Astrocyte (in vitro differentiated cells and primary cell): ENCODE data around the gene HOXD12. TPM values are rescaled to one million over a fixed set of nuclear protein-coding genes. Genes with fewer than 3 reads are reported as not detected.

ENCODE experiments used
- DNase-seq: peaks from one replicate; pipeline ENCODE4 v3.0.0-alpha.2; 2010; ENCODE audit warnings: low read depth
- FAIRE-seq: peaks from 2 replicates; lab custom pipeline; 2011; peaks lifted over from hg19 to GRCh38; lab: Jason Lieb, UNC
- H2AFZ ChIP-seq: 2 replicates; pipeline ENCODE4 v1.6.0; 2012; ENCODE audit warnings: low read depth, low read length, inconsistent platforms
- H3K27ac ChIP-seq: 2 replicates; pipeline ENCODE4 v1.5.1; 2011; ENCODE audit warnings: low read depth, low read length, inconsistent platforms
- H3K27me3 ChIP-seq: 2 replicates; pipeline ENCODE4 v1.6.0; 2011; ENCODE audit warnings: low read length, inconsistent platforms; ENCODE audit not compliant: insufficient read depth
- H3K36me3 ChIP-seq: 2 replicates; pipeline ENCODE4 v1.5.1; 2011; ENCODE audit warnings: low read length, inconsistent platforms; ENCODE audit not compliant: insufficient read depth
- H3K4me1 ChIP-seq: 2 replicates; pipeline ENCODE4 v1.5.1; 2011; ENCODE audit warnings: low read length, inconsistent platforms; ENCODE audit not compliant: insufficient read depth
- H3K4me2 ChIP-seq: 2 replicates; pipeline ENCODE4 v1.6.0; 2012; ENCODE audit warnings: low read length, inconsistent platforms
- H3K4me3 ChIP-seq: 2 replicates; pipeline ENCODE4 v1.5.1; 2011; ENCODE audit warnings: low read depth, mild to moderate bottlenecking, low read length, inconsistent platforms; ENCODE audit not compliant: insufficient read depth
- H3K79me2 ChIP-seq: 2 replicates; pipeline ENCODE4 v1.6.0; 2012; ENCODE audit warnings: mild to moderate bottlenecking, low read length, inconsistent platforms; ENCODE audit not compliant: insufficient read depth
- H3K9ac ChIP-seq: 2 replicates; pipeline ENCODE4 v1.6.0; 2012; ENCODE audit warnings: mild to moderate bottlenecking, low read length, inconsistent platforms
- H3K9me3 ChIP-seq: 2 replicates; pipeline ENCODE4 v1.5.1; 2012; ENCODE audit warnings: low read depth, mild to moderate bottlenecking, low read length, inconsistent platforms; ENCODE audit not compliant: insufficient read depth
- H4K20me1 ChIP-seq: 2 replicates; pipeline ENCODE4 v1.6.0; 2012; ENCODE audit warnings: low read length, inconsistent platforms; ENCODE audit not compliant: insufficient read depth
- H3K27ac Mint-ChIP-seq: one replicate; pipeline ENCODE4 v1.8.0; 2021; ENCODE audit warnings: mild to moderate bottlenecking, mixed read lengths; ENCODE audit not compliant: unreplicated experiment
- H3K27me3 Mint-ChIP-seq: one replicate; pipeline ENCODE4 v1.8.0; 2021; ENCODE audit warnings: low read depth, mixed read lengths; ENCODE audit not compliant: unreplicated experiment
- H3K36me3 Mint-ChIP-seq: one replicate; pipeline ENCODE4 v1.8.0; 2021; ENCODE audit warnings: low read depth, mixed read lengths; ENCODE audit not compliant: unreplicated experiment
- H3K4me1 Mint-ChIP-seq: one replicate; pipeline ENCODE4 v1.8.0; 2021; ENCODE audit warnings: low read depth, mixed read lengths; ENCODE audit not compliant: unreplicated experiment
- H3K4me3 Mint-ChIP-seq: one replicate; pipeline ENCODE4 v1.8.0; 2021; ENCODE audit warnings: mild to moderate bottlenecking, moderate library complexity, mixed read lengths; ENCODE audit not compliant: unreplicated experiment
- H3K9me3 Mint-ChIP-seq: one replicate; pipeline ENCODE4 v1.8.0; 2021; ENCODE audit warnings: mild to moderate bottlenecking, mixed read lengths; ENCODE audit not compliant: unreplicated experiment
- EZH2 ChIP-seq: IDR thresholded peaks from 2 replicates; pipeline ENCODE4 v1.6.1; 2012; ENCODE audit warnings: mild to moderate bottlenecking, low read length, inconsistent platforms; ENCODE audit not compliant: insufficient read depth
- total RNA-seq: library from RNA; stranded (reverse); gene quantifications from 2 replicates; pipeline ENCODE4 v1.2.1, GENCODE V29; 2021
- TF ChIP-seq, protein P1 (sequence below): IDR thresholded peaks from 2 replicates; pipeline ENCODE4 v1.5.1; 2011; ENCODE audit warnings: low read depth, mild to moderate bottlenecking, inconsistent platforms, low read length, moderate library complexity; ENCODE audit not compliant: insufficient read depth

HOXD12 gene
- total RNA-seq, 1 donor from 2014 or later = not detected

DNA sequence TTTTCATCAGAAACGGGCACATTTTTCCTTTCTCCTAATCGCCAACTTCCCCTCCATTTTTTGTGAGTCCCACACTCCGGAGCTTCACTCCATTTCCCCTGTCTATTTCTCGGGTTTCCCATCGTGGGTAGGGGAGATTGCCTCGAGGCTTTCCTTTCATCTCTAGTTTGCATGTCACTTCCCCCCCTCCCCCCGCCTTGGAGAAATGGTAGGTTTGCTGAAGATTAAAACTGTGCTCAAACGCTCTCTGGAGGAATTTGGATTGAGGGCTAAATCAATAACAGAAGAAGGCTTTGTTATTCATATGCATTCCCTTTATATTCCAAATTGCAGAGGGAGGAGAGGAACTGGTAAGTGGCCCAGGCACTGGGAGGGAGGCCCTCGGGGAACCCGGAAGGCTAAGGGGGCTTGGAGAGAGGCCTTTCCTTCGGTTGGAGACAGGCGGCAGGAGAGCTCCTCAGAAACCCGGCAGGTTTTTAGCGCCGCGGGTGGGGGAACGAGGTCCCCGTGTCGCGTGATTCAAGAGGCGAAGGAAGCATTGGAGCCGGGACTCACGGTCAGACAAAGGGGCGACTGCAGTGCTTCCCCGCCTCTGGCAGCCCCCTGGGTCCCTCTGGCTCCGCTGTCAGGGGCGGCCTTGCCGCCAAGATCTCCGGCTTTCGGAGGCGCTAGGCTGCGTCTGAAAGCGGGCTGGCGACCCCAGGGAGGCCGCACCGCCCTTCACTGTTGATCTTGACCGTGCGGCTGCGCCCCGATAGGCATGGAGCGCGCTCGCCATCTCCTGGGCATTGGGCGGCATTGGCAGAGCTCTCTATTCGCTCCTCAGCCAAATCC, 2.4 kb upstream of the HOXD12 start:
- Histone ChIP-seq H3K27ac (no peak overlapping the region), H3K4me2 (peak overlapping the region; percentile 76), H3K27me3 (peaks cover 95% of the 10 kb centered on the region), H3K79me2 (no peaks in the 10 kb centered on the region), H3K4me3 (peak overlapping the region; percentile 35), H3K4me1 (peaks cover 7% of the 10 kb centered on the region), H3K9me3 (peaks cover 17% of the 10 kb centered on the region), H3K9ac (no peak overlapping the region), H4K20me1 (peaks cover 5% of the 10 kb centered on the region), H3K36me3 (no peaks in the 10 kb centered on the region), H2AFZ (peak overlapping the region; percentile 55)
- peaks cover 3% of the 10 kb centered on the region for H3K36me3 Mint-ChIP-seq
- peak overlapping the region; percentile 66 for H3K27ac Mint-ChIP-seq
- H3K27me3 Mint-ChIP-seq = peaks cover 85% of the 10 kb centered on the region
- peaks cover 25% of the 10 kb centered on the region for H3K9me3 Mint-ChIP-seq
- FAIRE-seq = no peak
- TF ChIP-seq, protein P1, sequence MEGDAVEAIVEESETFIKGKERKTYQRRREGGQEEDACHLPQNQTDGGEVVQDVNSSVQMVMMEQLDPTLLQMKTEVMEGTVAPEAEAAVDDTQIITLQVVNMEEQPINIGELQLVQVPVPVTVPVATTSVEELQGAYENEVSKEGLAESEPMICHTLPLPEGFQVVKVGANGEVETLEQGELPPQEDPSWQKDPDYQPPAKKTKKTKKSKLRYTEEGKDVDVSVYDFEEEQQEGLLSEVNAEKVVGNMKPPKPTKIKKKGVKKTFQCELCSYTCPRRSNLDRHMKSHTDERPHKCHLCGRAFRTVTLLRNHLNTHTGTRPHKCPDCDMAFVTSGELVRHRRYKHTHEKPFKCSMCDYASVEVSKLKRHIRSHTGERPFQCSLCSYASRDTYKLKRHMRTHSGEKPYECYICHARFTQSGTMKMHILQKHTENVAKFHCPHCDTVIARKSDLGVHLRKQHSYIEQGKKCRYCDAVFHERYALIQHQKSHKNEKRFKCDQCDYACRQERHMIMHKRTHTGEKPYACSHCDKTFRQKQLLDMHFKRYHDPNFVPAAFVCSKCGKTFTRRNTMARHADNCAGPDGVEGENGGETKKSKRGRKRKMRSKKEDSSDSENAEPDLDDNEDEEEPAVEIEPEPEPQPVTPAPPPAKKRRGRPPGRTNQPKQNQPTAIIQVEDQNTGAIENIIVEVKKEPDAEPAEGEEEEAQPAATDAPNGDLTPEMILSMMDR = peak; percentile 61
- TF ChIP-seq EZH2 = peak; percentile 74
- peak overlapping the region; percentile 74 for H3K4me3 Mint-ChIP-seq
- DNase-seq = no peak
- peaks cover 4% of the 10 kb centered on the region for H3K4me1 Mint-ChIP-seq

DNA sequence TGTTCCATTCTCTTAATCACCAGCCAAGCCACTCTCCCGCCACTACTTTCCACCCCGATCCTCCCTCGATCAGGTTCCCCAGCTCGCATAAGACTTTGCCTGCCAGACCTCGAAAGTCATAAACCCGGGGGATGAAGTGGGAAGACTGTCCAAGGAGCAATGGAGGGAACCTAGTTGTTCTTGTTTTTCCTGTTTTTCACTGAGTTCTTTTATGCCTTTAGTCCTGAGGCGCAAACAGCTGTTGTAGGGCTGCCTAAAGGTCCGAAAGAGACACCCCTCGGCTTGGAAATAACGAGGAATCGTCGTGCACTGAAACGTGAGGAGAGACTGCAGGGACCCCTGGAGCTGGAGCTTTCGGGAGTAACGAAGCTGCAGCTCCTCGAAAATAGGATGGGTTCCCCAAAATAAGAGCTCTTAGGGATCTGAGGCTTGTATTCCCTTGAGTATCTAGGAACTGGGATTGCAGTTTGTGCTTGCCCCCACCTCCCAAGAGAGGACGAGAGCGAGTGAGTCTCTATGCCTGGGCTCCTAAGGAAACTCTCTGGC, 1.7 kb upstream of the HOXD12 start:
- H3K36me3 Mint-ChIP-seq = peaks cover 3% of the 10 kb centered on the region
- TF ChIP-seq, protein P1 = no peak
- TF ChIP-seq EZH2 = peak; percentile 63
- H3K27me3 Mint-ChIP-seq = peaks cover 92% of the 10 kb centered on the region
- FAIRE-seq (no peak), DNase-seq (no peak)
- Histone ChIP-seq H3K27ac (no peak overlapping the region), H3K27me3 (peaks cover 100% of the 10 kb centered on the region), H3K9me3 (peaks cover 21% of the 10 kb centered on the region), H3K79me2 (no peaks in the 10 kb centered on the region), H3K36me3 (no peaks in the 10 kb centered on the region), H4K20me1 (peaks cover 5% of the 10 kb centered on the region), H3K4me3 (no peak overlapping the region), H2AFZ (no peak overlapping the region), H3K9ac (no peak overlapping the region), H3K4me1 (peaks cover 7% of the 10 kb centered on the region), H3K4me2 (peak overlapping the region; percentile 76)
- peaks cover 27% of the 10 kb centered on the region for H3K9me3 Mint-ChIP-seq
- peaks cover 4% of the 10 kb centered on the region for H3K4me1 Mint-ChIP-seq
- H3K27ac Mint-ChIP-seq = peak overlapping the region; percentile 66
- peak overlapping the region; percentile 74 for H3K4me3 Mint-ChIP-seq
